Gastroesophageal sphincter (tissue), 3 donors: ENCODE data around the gene NFATC4.

ENCODE experiments used
- CTCF ChIP-seq, 4 experiments: fragments of 200-600 bp in 2 of 4; fragments of 450-650 bp in 2 of 4; sonication (generic) in 1 of 4; IDR thresholded peaks; one replicate each; pipeline ENCODE4 v1.5.1; 2017 to 2019; ENCODE audit warnings: antibody characterized with exemption in 4 of 4, mild to moderate bottlenecking in 2 of 4, moderate library complexity in 2 of 4
- EP300 ChIP-seq: sonication (generic); formaldehyde crosslinking; IDR thresholded peaks from one replicate; pipeline ENCODE4 v1.6.1; 2017; ENCODE audit warnings: antibody characterized with exemption, mild to moderate bottlenecking
- POLR2A ChIP-seq, 2 donors: fragments of 450-650 bp; IDR thresholded peaks; one replicate each; pipeline ENCODE4 v1.6.1; 2017; ENCODE audit warnings: antibody characterized with exemption in 2 of 2, mild to moderate bottlenecking in 2 of 2, moderate library complexity in 1 of 2
- POLR2AphosphoS5 ChIP-seq: sonication (generic); formaldehyde crosslinking; IDR thresholded peaks from one replicate; pipeline ENCODE4 v1.6.1; 2017; ENCODE audit warnings: antibody characterized with exemption

- TF ChIP-seq CTCF (IDR thresholded peaks at IDR 0.05) = no peak
- no peak for TF ChIP-seq EP300
- no peak for TF ChIP-seq POLR2AphosphoS5
- TF ChIP-seq POLR2A (IDR thresholded peaks at IDR 0.05) = no peak
These were observed 44.0 kb upstream of the NFATC4 start for GRCh38 chr14:24324024-24324423.
